Erythroblast (primary cell): ENCODE results near the gene PMM2.

Source experiments
- GATA1 ChIP-seq: IDR thresholded peaks from 2 replicates; pipeline ENCODE4 v1.6.1; 2011; ENCODE audit warnings: low read depth, mild to moderate bottlenecking, control low read depth, low read length, moderate library complexity
- POLR2A ChIP-seq: IDR thresholded peaks from 2 replicates; pipeline ENCODE4 v1.6.1; 2011; ENCODE audit warnings: mild to moderate bottlenecking, low read length

DNA sequence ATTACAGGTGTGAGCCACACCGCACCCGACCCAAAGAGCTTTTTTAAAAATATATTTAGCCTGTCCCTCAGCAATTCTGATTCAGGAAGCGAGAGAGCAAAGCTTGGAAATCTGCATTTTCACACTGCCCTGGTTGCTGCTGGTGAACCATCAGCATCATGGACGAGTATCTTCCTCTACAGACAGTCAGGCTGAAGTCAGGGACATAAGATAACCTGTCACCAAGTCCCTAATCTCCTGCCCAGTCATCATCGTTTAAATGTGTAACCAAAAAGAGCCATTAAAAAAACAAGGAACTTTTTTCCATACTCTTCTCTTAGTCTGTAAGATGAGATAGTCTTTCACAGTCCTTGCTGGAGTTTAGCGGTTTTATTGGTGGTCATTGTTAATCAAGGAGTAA, 6.7 kb downstream of the PMM2 start:
- TF ChIP-seq POLR2A (no peak), GATA1 (no peak)
